Smooth muscle cell (in vitro differentiated cells): ENCODE results near the gene NRG2. TPM values are rescaled to one million over a fixed set of nuclear protein-coding genes. Genes with fewer than 3 reads are reported as not detected.

Source experiments
- DNase-seq: peaks from one replicate; lab custom pipeline; 2025; ENCODE audit not compliant: unreplicated experiment; lab: John Stamatoyannopoulos, UW
- H2AFZ ChIP-seq: fragments of 200-600 bp; sonication (generic); 2 replicates; pipeline ENCODE4 v1.6.0; 2016; ENCODE audit warnings: antibody characterized with exemption, low read depth, mild to moderate bottlenecking
- H3F3A ChIP-seq: fragments of 200-600 bp; sonication (generic); 2 replicates; pipeline ENCODE4 v1.6.0; 2017; ENCODE audit warnings: antibody characterized with exemption, low read depth
- H3K27ac ChIP-seq: fragments of 200-600 bp; sonication (generic); 2 replicates; pipeline ENCODE4 v1.5.1; 2016; ENCODE audit warnings: low read depth, mild to moderate bottlenecking
- H3K27me3 ChIP-seq: fragments of 200-600 bp; sonication (generic); 2 replicates; pipeline ENCODE4 v1.6.1; 2016; ENCODE audit warnings: low read depth, mild to moderate bottlenecking
- H3K36me3 ChIP-seq: fragments of 200-600 bp; sonication (generic); 2 replicates; pipeline ENCODE4 v1.5.1; 2016; ENCODE audit warnings: low read depth
- H3K4me1 ChIP-seq: fragments of 200-600 bp; sonication (generic); 2 replicates; pipeline ENCODE4 v1.5.1; 2016; ENCODE audit warnings: low read depth
- H3K4me2 ChIP-seq: fragments of 200-600 bp; sonication (generic); 2 replicates; pipeline ENCODE4 v1.6.0; 2016; ENCODE audit warnings: mild to moderate bottlenecking
- H3K4me3 ChIP-seq: fragments of 200-600 bp; sonication (generic); 2 replicates; pipeline ENCODE4 v1.5.1; 2016; ENCODE audit warnings: mild to moderate bottlenecking
- H3K79me2 ChIP-seq: fragments of 200-600 bp; sonication (generic); 2 replicates; pipeline ENCODE4 v1.6.0; 2016; ENCODE audit warnings: low read depth, mild to moderate bottlenecking
- H3K9ac ChIP-seq: fragments of 200-600 bp; sonication (generic); 2 replicates; pipeline ENCODE4 v1.6.0; 2016; ENCODE audit warnings: low read depth
- H3K9me3 ChIP-seq: fragments of 200-600 bp; sonication (generic); replicated peaks from 2 replicates; pipeline ENCODE4 v1.5.1; 2016; ENCODE audit warnings: low read depth
- H4K20me1 ChIP-seq: fragments of 200-600 bp; sonication (generic); 2 replicates; pipeline ENCODE4 v1.6.0; 2016; ENCODE audit warnings: low read depth
- CTCF ChIP-seq: fragments of 200-600 bp; sonication (generic); IDR thresholded peaks from 2 replicates; pipeline ENCODE4 v1.5.1; 2017; ENCODE audit warnings: borderline replicate concordance, mild to moderate bottlenecking, antibody characterized with exemption; ENCODE audit not compliant: insufficient read depth, poor library complexity, severe bottlenecking
- WGBS: methylation state at CpG from one replicate; pipeline ENCODE4 v1.1.7; 2016; ENCODE audit warnings: low lambda C conversion rate; 5-methylcytosine and 5-hydroxymethylcytosine counted together
- polyA plus RNA-seq: library from polyadenylated mRNA; unstranded; fragments of >200 nt; fragmentation: Nextera tagmentation; extraction: Ambion mirVana; gene quantifications from 2 replicates; pipeline ENCODE4 v1.2.1, GENCODE V29; 2016
- total RNA-seq: library from RNA; depleted of rRNA; stranded (reverse); fragments of >200 nt; gene quantifications from 2 replicates; pipeline ENCODE4 v1.2.3, GENCODE V29; 2014

NRG2 gene
- total and polyA plus RNA-seq, 2 experiments from 2014 or later: 0.09 to 0.25 TPM

- Histone ChIP-seq H3K9me3 (no peaks in the 10 kb centered on the region), H3K79me2 (no peaks in the 10 kb centered on the region), H3K27ac (no peak overlapping the region), H3K36me3 (no peaks in the 10 kb centered on the region), H3K4me1 (no peaks in the 10 kb centered on the region), H4K20me1 (no peaks in the 10 kb centered on the region), H3K4me2 (no peak overlapping the region), H2AFZ (no peak overlapping the region), H3K9ac (no peak overlapping the region), H3K4me3 (no peak overlapping the region), H3F3A (no peaks in the 10 kb centered on the region), H3K27me3 (peaks cover under 1% of the 10 kb centered on the region)
- TF ChIP-seq CTCF: no peak
- no peak for DNase-seq
- 34% methylated on average over 1 of the region's 1 CpG for WGBS
Measured at GRCh38 chr5:139975942-139976341, 67.2 kb downstream of the NRG2 start.

GRCh38 chr5:139975306-139975705 lies 67.8 kb downstream of the NRG2 start:
- no peak overlapping the region for H3K4me3 ChIP-seq
- no peaks in the 10 kb centered on the region for H3K4me1 ChIP-seq
- H3K27ac ChIP-seq: no peak overlapping the region
- H3K9me3 ChIP-seq: no peaks in the 10 kb centered on the region
- WGBS: 84% methylated on average over 3 of the region's 3 CpGs
- H3K27me3 ChIP-seq: peaks cover 7% of the 10 kb centered on the region
- H3K4me2 ChIP-seq: no peak overlapping the region
- H2AFZ ChIP-seq: no peak overlapping the region
- TF ChIP-seq CTCF: no peak
- no peaks in the 10 kb centered on the region for H3F3A ChIP-seq
- no peak for DNase-seq
- no peak overlapping the region for H3K9ac ChIP-seq
- no peaks in the 10 kb centered on the region for H4K20me1 ChIP-seq
- no peaks in the 10 kb centered on the region for H3K36me3 ChIP-seq
- H3K79me2 ChIP-seq: no peaks in the 10 kb centered on the region

GRCh38 chr5:139974661-139975060 lies 68.4 kb downstream of the NRG2 start:
- Histone ChIP-seq H3K4me3 (no peak overlapping the region), H3F3A (no peaks in the 10 kb centered on the region), H3K27ac (no peak overlapping the region), H3K79me2 (no peaks in the 10 kb centered on the region), H3K9ac (no peak overlapping the region), H3K27me3 (peaks cover 14% of the 10 kb centered on the region), H2AFZ (no peak overlapping the region), H3K4me2 (no peak overlapping the region), H3K4me1 (no peaks in the 10 kb centered on the region), H3K9me3 (no peaks in the 10 kb centered on the region), H3K36me3 (no peaks in the 10 kb centered on the region), H4K20me1 (no peaks in the 10 kb centered on the region)
- no peak for DNase-seq
- WGBS: 76% methylated on average over 6 of the region's 6 CpGs
- no peak for TF ChIP-seq CTCF

GRCh38 chr5:139971202-139971725 lies 71.8 kb downstream of the NRG2 start:
- H3K4me3 ChIP-seq: no peak overlapping the region
- H3K27ac ChIP-seq: no peak overlapping the region
- no peaks in the 10 kb centered on the region for H3K36me3 ChIP-seq
- H3F3A ChIP-seq: no peaks in the 10 kb centered on the region
- DNase-seq: no peak
- no peaks in the 10 kb centered on the region for H4K20me1 ChIP-seq
- TF ChIP-seq CTCF: no peak
- H2AFZ ChIP-seq: no peak overlapping the region
- peaks cover 19% of the 10 kb centered on the region for H3K27me3 ChIP-seq
- H3K9me3 ChIP-seq: no peaks in the 10 kb centered on the region
- H3K9ac ChIP-seq: no peak overlapping the region
- WGBS: 78% methylated on average over 4 of the region's 4 CpGs
- no peaks in the 10 kb centered on the region for H3K4me1 ChIP-seq
- no peak overlapping the region for H3K4me2 ChIP-seq
- no peaks in the 10 kb centered on the region for H3K79me2 ChIP-seq
